Body of pancreas (tissue), 4 donors: ENCODE results near the gene RPRM. TPM values are rescaled to one million over a fixed set of nuclear protein-coding genes. Genes with fewer than 3 reads are reported as not detected.

Source experiments
- ATAC-seq: fragments of 150-250 bp; one replicate; pipeline ENCODE4 v1.9.1; 2016
- DNase-seq, 4 donors: peaks; one replicate each; pipeline ENCODE4 v3.0.0-alpha.2; 2019
- H3K27ac ChIP-seq, 4 donors: fragments of 200-600 bp; sonication (generic); 1 replicate in 3 of 4; 2 replicates in 1 of 4; pipeline versions ENCODE4 v1.5.1 to v1.6.1; 2016 to 2019; ENCODE audit warnings: mild to moderate bottlenecking in 1 of 4, mixed read lengths in 1 of 4, moderate library complexity in 1 of 4
- H3K27me3 ChIP-seq, 2 donors: fragments of 200-600 bp; sonication (generic); one replicate each; pipeline ENCODE4 v1.6.0; 2016; ENCODE audit warnings: mild to moderate bottlenecking in 1 of 2
- H3K36me3 ChIP-seq, 2 donors: fragments of 200-600 bp; sonication (generic); replicated peaks in 1 of 2; 2 replicates each; pipeline ENCODE4 v1.5.1; 2016; ENCODE audit warnings: low read depth in 2 of 2; ENCODE audit not compliant: insufficient read depth in 1 of 2
- H3K4me1 ChIP-seq: fragments of 200-600 bp; sonication (generic); one replicate; pipeline ENCODE4 v1.6.0; 2016
- H3K4me3 ChIP-seq, 2 donors: fragments of 200-600 bp; sonication (generic); 1 replicate in 1 of 2; 2 replicates in 1 of 2; pipeline ENCODE4 v1.5.1; 2016 to 2019
- H3K9me3 ChIP-seq, 3 donors: fragments of 200-600 bp; sonication (generic); 1 replicate in 2 of 3; 2 replicates in 1 of 3; pipeline ENCODE4 v1.5.1; 2016
- POLR2A ChIP-seq, 3 donors: fragments of 450-650 bp; IDR thresholded peaks; one replicate each; pipeline ENCODE4 v1.6.1; 2016; ENCODE audit warnings: antibody characterized with exemption in 3 of 3, mild to moderate bottlenecking in 2 of 3
- WGBS, 2 donors: methylation state at CpG; one replicate each; pipeline ENCODE4 v1.1.5; 2017; 5-methylcytosine and 5-hydroxymethylcytosine counted together
- intact Hi-C: fragments of 100-400 bp; cut with DNase I; formaldehyde crosslinking; loops from one replicate; pipeline ENCODE4 v1.15.1; 2023
- small RNA-seq: library from RNA; depleted of rRNA; stranded (forward); fragments of <200 nt; gene quantifications from one replicate; pipeline ENCODE3, GENCODE V24; 2016
- total RNA-seq, 2 donors: library from RNA; depleted of rRNA; stranded (reverse); fragments of >200 nt; gene quantifications; one replicate each; pipeline ENCODE4 v1.1.0, GENCODE V29; 2016
- TF ChIP-seq, protein P1 (sequence below), 7 experiments: fragments of 450-650 bp in 4 of 7; fragments of 200-600 bp in 3 of 7; sonication (generic) in 3 of 7; IDR thresholded peaks; one replicate each; pipeline ENCODE4 v1.5.1; 2016 to 2019; ENCODE audit warnings: antibody characterized with exemption in 7 of 7

The RPRM gene
- total RNA-seq, 2 donors from 2014 or later: not detected

DNA sequence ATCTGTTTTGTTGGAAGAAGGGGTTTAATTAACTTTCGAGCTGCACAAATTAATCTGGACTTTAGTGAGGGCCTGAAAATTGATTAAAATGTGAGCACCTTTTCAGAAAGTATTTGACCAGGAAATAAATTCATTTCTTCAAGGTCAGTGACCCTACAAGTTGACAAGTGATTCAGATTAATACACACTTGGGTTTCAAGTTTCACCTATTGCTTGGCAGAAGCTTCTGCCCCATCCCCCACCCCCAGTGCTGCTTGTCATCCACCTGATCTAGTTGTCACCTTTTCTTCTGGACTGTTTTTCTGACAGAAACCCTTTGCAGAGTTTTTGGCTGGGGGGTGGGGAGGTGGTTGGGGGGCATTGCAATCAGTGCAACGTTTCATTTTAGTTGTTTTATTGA lies 46.2 kb downstream of the RPRM start:
- WGBS, 2 donors: 8 to 10% methylated on average over 2 of the region's 2 CpGs
- Histone ChIP-seq H3K4me1 (peaks cover 6% of the 10 kb centered on the region), H3K27ac (peak overlapping the region in 1 of 4 donors; percentile 25), H3K9me3 (no peaks in the 10 kb centered on the region), H3K4me3 (no peak overlapping the region), H3K36me3 (no peaks in the 10 kb centered on the region), H3K27me3 (no peaks in the 10 kb centered on the region)
- intact Hi-C loops: no loop called here
- ATAC-seq: peak; percentile 77
- DNase-seq: peak; percentile 37 to 76 (median 62)
- TF ChIP-seq, protein P1, sequence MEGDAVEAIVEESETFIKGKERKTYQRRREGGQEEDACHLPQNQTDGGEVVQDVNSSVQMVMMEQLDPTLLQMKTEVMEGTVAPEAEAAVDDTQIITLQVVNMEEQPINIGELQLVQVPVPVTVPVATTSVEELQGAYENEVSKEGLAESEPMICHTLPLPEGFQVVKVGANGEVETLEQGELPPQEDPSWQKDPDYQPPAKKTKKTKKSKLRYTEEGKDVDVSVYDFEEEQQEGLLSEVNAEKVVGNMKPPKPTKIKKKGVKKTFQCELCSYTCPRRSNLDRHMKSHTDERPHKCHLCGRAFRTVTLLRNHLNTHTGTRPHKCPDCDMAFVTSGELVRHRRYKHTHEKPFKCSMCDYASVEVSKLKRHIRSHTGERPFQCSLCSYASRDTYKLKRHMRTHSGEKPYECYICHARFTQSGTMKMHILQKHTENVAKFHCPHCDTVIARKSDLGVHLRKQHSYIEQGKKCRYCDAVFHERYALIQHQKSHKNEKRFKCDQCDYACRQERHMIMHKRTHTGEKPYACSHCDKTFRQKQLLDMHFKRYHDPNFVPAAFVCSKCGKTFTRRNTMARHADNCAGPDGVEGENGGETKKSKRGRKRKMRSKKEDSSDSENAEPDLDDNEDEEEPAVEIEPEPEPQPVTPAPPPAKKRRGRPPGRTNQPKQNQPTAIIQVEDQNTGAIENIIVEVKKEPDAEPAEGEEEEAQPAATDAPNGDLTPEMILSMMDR (IDR thresholded peaks at IDR 0.05): no peak
- no peak for TF ChIP-seq POLR2A (IDR thresholded peaks at IDR 0.05)

DNA sequence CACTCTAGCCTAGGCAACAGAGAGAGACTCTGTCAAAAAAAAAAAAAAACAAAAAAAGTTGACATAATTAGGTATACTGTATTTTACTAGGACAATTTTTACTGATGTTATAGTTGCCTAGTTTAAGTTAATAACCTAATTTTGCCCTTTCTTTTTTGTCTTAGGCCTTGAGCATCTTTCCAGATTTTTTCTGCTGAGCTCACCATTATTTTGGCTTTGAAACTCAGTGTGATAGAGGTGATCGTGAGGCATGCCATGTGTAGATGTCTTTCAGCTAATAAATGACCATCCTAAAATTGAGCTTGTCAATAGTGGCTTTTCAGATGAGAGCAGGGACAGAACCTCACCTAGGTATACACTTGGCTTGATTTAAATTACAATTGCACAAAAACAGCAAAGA lies 47.4 kb downstream of the RPRM start:
- TF ChIP-seq POLR2A (IDR thresholded peaks at IDR 0.05): no peak
- TF ChIP-seq, protein P1 (IDR thresholded peaks at IDR 0.05): no peak
- ATAC-seq (no peak), DNase-seq (no peak)
- Histone ChIP-seq H3K4me3 (no peak overlapping the region), H3K9me3 (no peaks in the 10 kb centered on the region), H3K27me3 (no peaks in the 10 kb centered on the region), H3K36me3 (no peaks in the 10 kb centered on the region), H3K4me1 (peaks cover 6% of the 10 kb centered on the region), H3K27ac (no peak overlapping the region)
- intact Hi-C loops: no loop called here
- 71 to 76% methylated on average over 1 of the region's 1 CpG for WGBS, 2 donors

Small RNA genes lying within 50 kb of the gene (small RNA-seq; reads per million reads assigned to genes)
- not detected for gene RF00275
